GM18951 (cell line): Measurements from ENCODE around the gene MRPL1.
"Not testable (repeated sequence)": the region's sequence is repeated elsewhere in the genome, so short reads cannot be mapped to it uniquely, and the experiment has no call there.

Experiments
- POLR2A ChIP-seq: IDR thresholded peaks from 4 replicates; pipeline ENCODE4 v1.6.1; 2011; ENCODE audit warnings: mild to moderate bottlenecking; ENCODE audit not compliant: insufficient read length, insufficient read depth; ENCODE audit errors: extremely low read depth
- in situ Hi-C: fragments of 300-500 bp; cut with MboI; formaldehyde crosslinking; loops from one replicate; pipeline ENCODE4 v1.12.0; 2022; ENCODE audit warnings: low sequenced_read_pairs, mixed read lengths, inconsistent platforms; ENCODE audit not compliant: unreplicated experiment

MRPL1 gene

DNA sequence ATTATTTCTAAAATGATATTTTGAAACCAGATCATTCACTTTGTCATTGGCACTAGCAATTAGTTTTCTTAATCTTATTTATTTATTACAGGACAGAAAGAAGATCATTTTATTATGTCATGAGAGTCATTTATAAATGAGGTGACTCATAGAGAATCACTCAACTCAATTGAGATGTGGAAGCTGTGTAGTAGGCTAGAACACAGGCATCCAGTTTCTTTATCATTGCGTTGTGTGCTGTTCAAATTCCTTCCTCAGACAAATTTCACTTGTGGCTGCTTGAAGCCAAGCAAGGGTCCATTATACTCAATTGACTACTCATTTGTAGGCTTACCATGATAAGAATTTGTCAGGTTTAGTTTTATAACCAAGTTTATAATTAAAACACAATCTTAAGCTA is 87.6 kb downstream of the MRPL1 start:
- TF ChIP-seq POLR2A: no peak
- in situ Hi-C loops: loop anchor here (25.0 kb wide), 1 partner anchor 912 kb away; no protein-coding TSS in a partner anchor

DNA sequence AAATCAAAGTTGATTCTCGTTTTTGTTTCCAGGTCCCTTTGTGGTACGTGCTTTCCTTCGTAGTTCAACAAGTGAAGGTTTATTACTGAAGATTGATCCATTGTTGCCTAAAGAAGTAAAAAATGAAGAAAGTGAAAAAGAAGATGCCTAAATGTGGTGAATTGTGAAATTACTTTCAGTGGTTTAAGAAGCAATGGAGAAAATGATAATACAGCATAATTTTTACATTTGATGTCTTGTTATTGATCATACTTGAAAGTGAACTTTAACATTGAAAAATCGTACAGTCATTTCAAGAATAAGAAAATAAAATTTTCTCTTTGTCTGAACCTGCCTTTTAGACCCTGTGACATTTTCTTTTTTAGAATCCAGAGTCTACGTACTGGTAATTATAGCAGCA is 89.8 kb downstream of the MRPL1 start:
- in situ Hi-C loops: loop anchor here (25.0 kb wide), 1 partner anchor 910 kb away; no protein-coding TSS in a partner anchor
- no peak for TF ChIP-seq POLR2A

DNA sequence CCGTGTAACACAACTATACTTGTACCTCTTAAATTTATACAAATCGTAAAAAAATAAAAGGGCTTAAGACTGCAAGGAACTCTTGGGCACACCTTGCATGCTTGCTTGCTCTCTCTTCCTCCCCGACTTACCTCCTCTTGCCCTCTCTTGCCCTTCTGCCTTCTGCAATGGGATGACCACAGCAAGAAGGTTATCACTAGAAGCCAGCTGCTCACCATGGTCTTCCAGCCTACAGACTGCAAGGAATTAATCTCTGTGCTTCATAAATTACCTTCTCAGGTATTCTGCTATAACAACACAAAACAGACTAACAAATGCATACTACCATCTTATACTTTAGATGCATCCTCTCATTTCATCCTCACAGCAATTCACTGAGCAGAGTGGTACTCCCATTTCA is 92.1 kb downstream of the MRPL1 start:
- no peak for TF ChIP-seq POLR2A
- in situ Hi-C loops: loop anchor here (25.0 kb wide), 1 partner anchor 908 kb away; no protein-coding TSS in a partner anchor

DNA sequence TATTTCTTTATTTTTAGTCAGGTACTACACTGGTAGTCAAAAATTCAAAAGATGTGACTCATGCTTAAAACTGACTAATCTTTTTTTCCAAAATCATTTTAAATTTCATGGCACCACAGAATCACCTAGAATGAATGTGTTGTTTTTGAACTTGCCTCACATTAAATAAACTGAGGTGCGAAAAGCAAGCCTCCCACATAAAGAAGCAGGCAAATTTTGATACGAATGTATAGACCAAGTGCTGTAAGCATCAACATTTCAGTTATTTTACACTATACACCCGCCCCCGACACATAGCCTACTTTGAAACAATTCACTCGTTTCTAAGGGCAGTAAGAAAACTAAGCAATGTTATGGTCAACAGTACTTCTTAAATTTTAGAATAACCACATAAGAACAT is 94.3 kb downstream of the MRPL1 start:
- in situ Hi-C loops: loop anchor here (25.0 kb wide), 1 partner anchor 905 kb away; no protein-coding TSS in a partner anchor
- TF ChIP-seq POLR2A: no peak

DNA sequence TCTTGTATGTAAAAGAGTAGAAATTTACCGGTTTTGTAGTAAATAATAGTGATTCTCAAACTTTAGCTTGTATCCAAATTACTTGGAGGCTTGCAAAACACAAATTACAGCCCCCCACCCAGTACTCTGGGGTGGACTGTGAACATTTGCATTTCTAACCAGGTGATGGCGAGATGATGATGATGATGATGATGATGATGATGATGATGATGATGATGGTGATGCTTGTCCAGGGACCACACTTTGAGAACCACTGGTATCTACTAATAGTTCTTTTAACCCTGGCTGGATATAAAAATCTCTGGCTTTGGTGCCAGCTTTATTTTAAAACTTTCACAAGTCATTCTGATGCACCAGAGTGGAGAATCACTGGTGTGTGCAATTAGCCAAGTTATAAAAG is 96.3 kb downstream of the MRPL1 start:
- no peak for TF ChIP-seq POLR2A
- in situ Hi-C loops: loop anchor here (25.0 kb wide), 1 partner anchor 903 kb away; no protein-coding TSS in a partner anchor

DNA sequence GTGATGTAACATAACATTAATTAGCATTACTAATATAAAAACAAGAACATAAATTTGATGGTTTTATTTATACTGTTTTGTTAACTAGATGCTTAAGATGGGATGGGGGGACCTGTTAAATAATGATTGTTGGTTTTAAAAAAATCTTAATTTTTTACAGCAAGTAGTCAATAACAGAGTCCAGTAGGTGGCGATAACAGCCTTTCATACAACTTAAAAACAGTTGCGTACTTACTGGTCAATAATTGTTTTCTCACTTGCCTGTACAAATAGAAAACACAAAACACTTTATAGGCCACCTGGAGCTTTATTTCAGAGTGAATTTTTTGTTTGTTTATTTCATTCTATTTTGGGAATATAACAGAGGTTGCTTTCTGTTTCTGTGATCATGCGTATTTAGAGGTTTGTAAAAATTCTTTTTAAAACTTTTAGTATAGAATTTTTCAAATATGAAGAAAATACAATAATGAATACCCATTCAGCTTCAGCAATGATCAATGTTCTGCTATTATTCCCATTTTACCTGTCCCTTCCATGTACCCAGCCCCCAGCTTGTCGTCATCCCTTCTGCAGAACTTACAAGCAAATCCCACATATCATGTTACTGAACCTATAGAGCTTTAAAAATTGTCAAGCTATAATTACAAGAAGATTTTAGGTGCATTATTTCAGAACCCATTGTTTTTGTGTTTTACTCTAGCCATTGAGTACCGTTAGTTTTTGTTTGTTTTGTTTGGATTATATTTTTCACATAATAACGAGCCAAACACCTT is 97.1 kb downstream of the MRPL1 start:
- TF ChIP-seq POLR2A: no peak
- in situ Hi-C loops: loop anchor here (25.0 kb wide), 1 partner anchor 903 kb away; no protein-coding TSS in a partner anchor

DNA sequence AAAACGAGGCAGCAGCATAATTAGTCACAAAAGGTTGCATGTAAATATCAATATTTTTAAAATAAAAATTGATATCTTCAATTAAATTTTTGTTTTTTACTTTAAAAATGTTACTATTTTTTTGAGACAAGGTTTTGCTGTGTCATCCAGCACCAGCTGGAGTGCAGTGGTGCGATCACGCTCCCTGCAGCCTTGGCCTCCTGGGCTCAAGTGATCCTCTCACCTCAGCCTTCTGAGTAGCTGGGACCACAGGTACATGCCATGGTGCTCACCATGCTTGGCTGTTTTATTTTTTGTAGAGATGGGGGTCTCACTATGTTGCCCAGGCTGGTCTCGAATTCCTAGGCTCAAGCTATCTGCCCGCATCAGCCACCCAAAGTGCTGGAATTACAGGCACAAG is 97.7 kb downstream of the MRPL1 start:
- in situ Hi-C loops: loop anchor here (25.0 kb wide), 1 partner anchor 902 kb away; no protein-coding TSS in a partner anchor
- TF ChIP-seq POLR2A: no peak

DNA sequence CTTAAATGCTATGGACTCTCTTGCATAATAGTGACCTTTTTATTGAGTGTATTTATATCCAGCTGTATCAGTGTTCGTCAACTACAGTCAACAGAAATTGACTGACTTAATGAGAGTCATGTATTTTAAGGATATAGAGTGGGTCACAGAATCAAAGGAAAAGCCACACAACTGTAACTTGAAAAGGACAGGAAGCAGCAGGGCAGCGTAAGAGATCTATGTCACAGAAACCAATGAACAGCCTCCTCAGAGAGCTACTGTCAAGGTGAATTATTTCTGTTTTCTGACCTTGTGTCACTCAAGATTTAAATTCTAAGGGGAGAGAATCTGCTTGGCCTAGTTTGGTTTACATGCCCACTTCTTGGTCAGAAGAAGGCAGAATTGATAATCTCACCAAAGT is 100.4 kb downstream of the MRPL1 start:
- no peak for TF ChIP-seq POLR2A
- in situ Hi-C loops: loop anchor here (25.0 kb wide), 1 partner anchor 899 kb away; no protein-coding TSS in a partner anchor

DNA sequence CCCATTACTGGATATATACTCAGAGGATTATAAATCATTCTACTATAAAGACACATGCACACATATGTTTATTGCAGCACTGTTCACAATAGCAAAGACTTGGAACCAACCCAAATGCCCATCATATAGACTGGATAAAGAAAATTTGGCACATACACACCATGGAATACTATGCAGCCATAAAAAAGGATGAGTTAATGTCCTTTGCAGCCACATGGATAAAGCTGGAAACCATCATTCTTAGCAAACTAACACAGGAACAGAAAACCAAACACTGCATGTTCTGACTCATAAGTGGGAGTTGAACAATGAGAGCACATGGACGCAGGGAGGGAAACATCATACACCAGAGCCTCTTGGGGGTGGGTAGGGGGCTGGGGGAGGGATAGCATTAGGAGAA is 111.0 kb downstream of the MRPL1 start:
- in situ Hi-C loops: loop anchor here (25.0 kb wide), 1 partner anchor 889 kb away; no protein-coding TSS in a partner anchor

DNA sequence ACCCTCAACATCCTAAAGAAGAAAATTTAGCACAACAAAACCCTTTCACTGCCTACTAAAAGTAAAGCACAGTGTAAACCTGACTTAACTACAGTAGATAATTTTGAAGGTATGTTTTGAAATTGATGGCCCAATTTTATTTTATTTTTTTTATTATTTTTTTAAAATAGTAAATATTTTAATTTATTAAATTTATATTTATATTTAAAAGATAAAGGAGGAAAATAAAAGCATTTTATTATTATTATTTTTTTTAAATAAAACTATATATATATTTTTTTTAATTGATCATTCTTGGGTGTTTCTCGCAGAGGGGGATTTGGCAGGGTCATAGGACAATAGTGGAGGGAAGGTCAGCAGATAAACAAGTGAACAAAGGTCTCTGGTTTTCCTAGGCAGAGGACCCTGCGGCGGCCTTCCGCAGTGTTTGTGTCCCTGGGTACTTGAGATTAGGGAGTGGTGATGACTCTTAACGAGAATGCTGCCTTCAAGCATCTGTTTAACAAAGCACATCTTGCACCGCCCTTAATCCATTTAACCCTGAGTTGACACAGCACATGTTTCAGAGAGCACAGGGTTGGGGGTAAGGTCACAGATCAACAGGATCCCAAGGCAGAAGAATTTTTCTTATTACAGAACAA is 120.4 kb downstream of the MRPL1 start:
- in situ Hi-C loops: not testable (repeated sequence)

DNA sequence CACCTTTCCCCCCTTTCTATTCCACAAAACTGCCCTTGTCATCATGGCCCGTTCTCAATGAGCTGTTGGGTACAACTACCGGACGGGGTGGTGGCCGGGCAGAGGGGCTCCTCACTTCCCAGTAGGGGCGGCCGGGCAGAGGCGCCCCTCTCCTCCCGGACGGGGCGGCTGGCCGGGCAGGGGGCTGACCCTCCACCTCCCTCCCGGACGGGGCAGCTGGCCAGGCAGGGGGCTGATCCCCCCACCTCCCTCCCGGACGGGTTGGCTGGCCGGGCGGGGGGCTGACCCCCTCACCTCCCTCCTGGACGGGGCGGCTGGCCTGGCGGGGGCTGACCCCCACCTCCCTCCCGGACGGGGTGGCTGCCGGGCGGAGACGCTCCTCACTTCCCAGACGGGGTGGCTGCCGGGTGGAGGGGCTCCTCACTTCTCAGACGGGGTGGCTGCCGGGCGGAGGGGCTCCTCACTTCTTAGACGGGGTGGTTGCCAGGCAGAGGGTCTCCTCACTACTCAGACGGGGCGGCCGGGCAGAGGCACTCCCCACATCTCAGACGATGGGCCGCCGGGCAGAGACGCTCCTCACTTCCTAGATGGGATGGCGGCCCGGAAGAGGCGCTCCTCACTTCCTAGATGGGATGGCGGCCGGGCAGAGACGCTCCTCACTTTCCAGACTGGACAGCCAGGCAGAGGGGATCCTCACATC is 121.1 kb downstream of the MRPL1 start:
- in situ Hi-C loops: not testable (repeated sequence)

DNA sequence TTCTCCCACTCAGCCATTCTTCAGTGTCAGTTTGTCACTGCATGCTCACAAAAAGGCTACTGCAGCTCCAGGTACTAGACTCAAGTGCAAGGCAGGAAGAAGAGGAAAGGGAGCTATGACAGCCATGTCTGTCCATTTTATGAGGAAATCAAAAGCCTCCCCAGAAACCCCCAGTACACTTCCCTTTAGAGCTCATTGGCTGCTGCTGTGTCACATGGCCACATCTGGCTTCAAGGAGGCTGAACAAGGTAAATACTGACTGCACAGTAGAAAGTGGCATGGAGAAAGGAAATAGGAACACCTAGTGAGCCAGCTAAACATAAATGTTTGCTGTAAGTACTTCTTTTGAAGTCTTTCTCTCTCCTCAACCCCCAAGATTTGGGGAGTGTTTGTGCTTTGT is 127.3 kb downstream of the MRPL1 start:
- no peak for TF ChIP-seq POLR2A
- in situ Hi-C loops: no loop called here

DNA sequence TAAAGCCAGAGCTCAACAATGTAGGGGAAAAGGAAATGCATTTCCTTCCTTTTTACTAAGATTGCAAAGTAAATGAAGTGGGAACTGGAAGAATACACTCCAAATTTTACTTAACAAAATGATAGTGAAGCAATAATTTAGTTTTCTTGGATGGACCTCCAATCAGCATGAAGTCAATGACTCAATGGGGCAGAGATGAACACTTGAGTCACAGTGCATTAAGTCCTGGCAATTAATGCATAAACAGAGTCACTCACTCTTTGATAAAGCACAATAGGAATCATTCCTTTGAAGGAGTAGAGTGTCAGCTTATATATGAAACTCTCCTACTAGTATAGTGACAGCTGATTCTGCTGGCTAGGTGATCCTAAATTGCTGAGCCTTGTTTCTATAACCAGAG is 127.8 kb downstream of the MRPL1 start:
- in situ Hi-C loops: no loop called here
- TF ChIP-seq POLR2A: no peak
